IPS DF 6.9 (cell line): ENCODE results near the gene ZRANB1.

Experiments
- DNase-seq: peaks from one replicate; pipeline ENCODE4 v3.0.0-alpha.2; 2013; ENCODE audit warnings: low read depth, low spot score
- H3K27ac ChIP-seq: one replicate; pipeline ENCODE4 v1.5.1; 2013; ENCODE audit warnings: low read length, control low read depth
- H3K27me3 ChIP-seq: 2 replicates; pipeline ENCODE4 v1.6.1; 2013; ENCODE audit warnings: mild to moderate bottlenecking, low read length; ENCODE audit not compliant: control insufficient read depth, insufficient read depth
- H3K36me3 ChIP-seq: 2 replicates; pipeline ENCODE4 v1.6.1; 2013; ENCODE audit warnings: low read length; ENCODE audit not compliant: control insufficient read depth, insufficient read depth
- H3K4me1 ChIP-seq: 2 replicates; pipeline ENCODE4 v1.6.1; 2013; ENCODE audit warnings: low read length; ENCODE audit not compliant: control insufficient read depth, insufficient read depth
- H3K4me3 ChIP-seq: 2 replicates; pipeline ENCODE4 v1.5.1; 2013; ENCODE audit warnings: mild to moderate bottlenecking, low read length
- H3K9me3 ChIP-seq: 2 replicates; pipeline ENCODE4 v1.6.1; 2013; ENCODE audit warnings: low read length, inconsistent platforms; ENCODE audit not compliant: control insufficient read depth, insufficient read depth
- WGBS: extraction: QIAGEN DNeasy Blood & Tissue Kit; methylation state at CpG from one replicate; pipeline ENCODE4 v1.1.7; 2013; ENCODE audit warnings: mixed read lengths, missing lambda C conversion rate; ENCODE audit not compliant: insufficient read length, insufficient coverage; 5-methylcytosine and 5-hydroxymethylcytosine counted together

Gene ZRANB1

DNA sequence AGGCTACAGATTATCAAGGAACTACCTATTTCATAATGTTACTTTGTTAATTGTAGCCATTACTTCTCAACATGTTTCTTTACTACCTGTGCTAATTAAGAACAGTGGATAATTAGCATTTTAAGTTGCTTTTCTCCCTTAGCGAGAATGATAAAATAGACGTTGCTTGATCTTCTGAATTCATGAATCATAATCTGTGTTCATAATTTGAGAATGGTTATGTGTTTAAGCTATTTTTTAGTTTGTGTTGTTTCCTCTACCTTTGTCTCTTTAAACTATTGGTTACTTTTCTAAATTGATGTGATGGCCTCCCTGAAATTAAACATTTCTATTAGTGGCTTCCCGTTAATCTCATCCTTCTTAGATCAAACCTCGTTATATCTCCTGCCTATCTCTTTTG, at the start of gene ZRANB1:
ZRANB1 (plus strand) TSS at position 301 of the 400 bp plus-strand sequence. CDS start 371 bp downstream, outside the sequence.
- Histone ChIP-seq H3K27me3 (no peaks in the 10 kb centered on the region), H3K4me1 (peaks cover 1% of the 10 kb centered on the region; the same call in 1 of the 2 replicates), H3K4me3 (no peak within 1 kb of the TSS), H3K36me3 (no peaks in the 10 kb centered on the region), H3K27ac (no peak within 1 kb of the TSS), H3K9me3 (no peaks in the 10 kb centered on the region)
- WGBS: no CpG with 5 or more reads among the region's 4 CpGs
- DNase-seq: no peak

DNA sequence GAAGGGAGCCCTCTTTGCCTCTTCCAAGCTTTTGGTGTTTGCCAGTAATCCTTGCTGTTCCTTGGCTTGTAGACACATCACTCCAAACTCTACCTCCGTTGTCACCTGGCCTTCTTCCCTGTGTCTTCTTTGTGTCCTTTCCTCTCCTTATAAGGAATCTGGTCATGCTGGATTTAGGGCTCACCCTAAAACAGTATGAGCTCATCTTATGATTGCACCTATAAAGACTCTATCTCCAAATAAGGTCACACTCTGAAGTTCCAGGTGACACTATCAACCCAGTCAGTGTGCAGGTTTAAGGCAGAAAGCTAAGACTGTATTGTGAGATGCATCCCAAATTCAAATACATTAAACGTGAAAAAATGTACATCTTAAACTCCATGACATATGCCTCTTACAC, 49.0 kb upstream of the ZRANB1 start:
- Histone ChIP-seq H3K9me3 (no peaks in the 10 kb centered on the region), H3K4me1 (no peaks in the 10 kb centered on the region), H3K4me3 (no peak overlapping the region), H3K27ac (no peak overlapping the region), H3K36me3 (no peaks in the 10 kb centered on the region), H3K27me3 (no peaks in the 10 kb centered on the region)
- WGBS: 100% methylated on average over 1 of the region's 2 CpGs
- no peak for DNase-seq

DNA sequence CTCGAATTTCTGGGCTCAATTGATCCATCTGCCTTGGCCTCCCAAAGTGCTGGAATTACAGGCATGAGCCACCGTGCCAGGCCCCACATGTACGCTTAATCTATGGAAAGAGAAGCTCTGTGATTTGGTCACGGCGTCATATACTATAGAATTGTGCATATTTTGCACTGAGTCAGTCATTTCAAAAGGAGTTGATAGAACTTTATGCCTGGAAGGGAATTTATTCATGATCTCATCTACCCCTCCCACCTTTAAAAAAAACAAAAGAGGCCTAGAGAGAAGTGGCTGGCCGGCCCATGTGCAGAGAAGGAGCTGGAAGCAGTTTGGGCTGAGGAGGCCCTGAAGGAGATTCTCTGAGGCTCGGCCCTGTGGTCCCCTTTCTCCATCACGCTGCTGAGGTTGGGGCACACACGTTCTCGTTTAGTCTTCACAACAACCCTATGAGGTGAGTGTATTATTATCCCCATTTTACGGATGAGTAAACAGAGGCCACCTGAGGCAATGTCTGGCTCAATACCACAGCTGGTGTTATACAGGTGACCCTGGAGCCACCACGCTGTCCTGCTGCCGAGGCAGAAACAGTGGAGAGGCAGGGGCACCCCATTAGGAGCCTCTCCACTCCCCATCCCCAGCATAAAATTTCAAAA, 47.2 kb upstream of the ZRANB1 start:
- no peaks in the 10 kb centered on the region for H3K4me1 ChIP-seq
- H3K4me3 ChIP-seq: no peak overlapping the region
- no CpG with 5 or more reads among the region's 13 CpGs for WGBS
- no peaks in the 10 kb centered on the region for H3K9me3 ChIP-seq
- no peaks in the 10 kb centered on the region for H3K27me3 ChIP-seq
- H3K27ac ChIP-seq: no peak overlapping the region
- no peak for DNase-seq
- no peaks in the 10 kb centered on the region for H3K36me3 ChIP-seq

DNA sequence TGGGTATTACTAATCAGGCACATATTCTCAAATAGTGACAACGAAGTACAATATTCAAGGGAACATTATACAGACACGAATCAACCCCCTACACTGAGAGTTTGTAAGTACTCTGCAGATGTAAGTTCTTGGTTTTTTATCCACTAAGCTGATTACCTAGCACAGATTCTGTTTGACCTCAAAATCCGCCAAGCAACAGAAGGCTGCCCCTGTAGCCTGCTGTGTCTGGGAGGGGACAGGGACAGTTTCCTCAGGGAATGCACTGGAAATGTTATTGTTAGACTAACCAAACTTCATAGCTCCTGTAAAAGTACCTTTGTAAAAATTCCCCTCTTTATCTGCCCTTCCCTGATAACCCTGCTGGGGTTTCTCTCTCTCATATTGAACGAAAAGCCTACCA, 45.2 kb upstream of the ZRANB1 start:
- Histone ChIP-seq H3K4me3 (no peak overlapping the region), H3K27ac (no peak overlapping the region), H3K27me3 (no peaks in the 10 kb centered on the region), H3K4me1 (no peaks in the 10 kb centered on the region), H3K9me3 (no peaks in the 10 kb centered on the region), H3K36me3 (no peaks in the 10 kb centered on the region)
- no CpG with 5 or more reads among the region's 4 CpGs for WGBS
- DNase-seq: no peak

DNA sequence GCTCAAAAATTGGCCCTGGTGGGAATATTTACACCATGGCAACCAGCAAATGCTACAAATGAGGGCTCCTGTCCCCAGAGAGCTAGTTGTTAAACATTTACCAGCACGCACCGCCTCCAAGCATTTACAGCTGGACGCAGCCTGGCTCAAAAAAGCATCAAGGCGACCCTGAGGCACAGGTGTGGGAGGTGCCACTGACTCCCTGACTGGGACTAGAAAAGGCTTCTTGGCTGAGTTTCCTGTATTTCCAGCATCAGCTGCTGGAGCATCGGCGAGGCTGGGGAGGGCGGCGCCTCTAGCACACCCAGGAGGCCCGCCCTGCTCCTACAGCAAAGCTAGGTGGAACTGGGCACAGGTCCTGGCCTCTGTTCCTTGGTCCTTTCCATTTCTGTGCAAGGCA, 43.5 kb upstream of the ZRANB1 start:
- H3K27me3 ChIP-seq: no peaks in the 10 kb centered on the region
- DNase-seq: no peak
- no peak overlapping the region for H3K27ac ChIP-seq
- H3K4me3 ChIP-seq: no peak overlapping the region
- no CpG with 5 or more reads among the region's 9 CpGs for WGBS
- no peaks in the 10 kb centered on the region for H3K36me3 ChIP-seq
- H3K4me1 ChIP-seq: no peaks in the 10 kb centered on the region
- no peaks in the 10 kb centered on the region for H3K9me3 ChIP-seq

DNA sequence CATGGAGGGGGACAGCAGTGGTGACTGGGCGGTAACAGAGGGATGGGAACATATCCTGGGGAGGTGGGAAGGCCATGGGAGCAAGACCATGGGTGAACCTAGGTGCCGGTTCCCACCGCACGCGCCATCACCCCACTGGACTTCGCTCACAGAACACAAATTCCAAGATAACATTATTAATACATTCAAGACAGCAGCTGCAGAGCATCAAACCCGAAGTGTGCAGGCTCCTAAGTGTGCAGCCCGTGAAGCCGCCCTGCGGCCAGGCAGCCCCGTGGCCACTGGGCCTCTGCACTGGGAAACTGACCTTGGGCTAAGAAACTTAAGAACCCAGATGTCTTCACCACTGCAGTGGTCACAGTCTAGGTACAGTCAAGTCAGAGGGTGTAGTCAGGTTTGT, 42.8 kb upstream of the ZRANB1 start:
- Histone ChIP-seq H3K4me3 (no peak overlapping the region), H3K4me1 (no peaks in the 10 kb centered on the region), H3K9me3 (no peaks in the 10 kb centered on the region), H3K36me3 (no peaks in the 10 kb centered on the region), H3K27ac (no peak overlapping the region), H3K27me3 (no peaks in the 10 kb centered on the region)
- WGBS: no CpG with 5 or more reads among the region's 11 CpGs
- DNase-seq: no peak

DNA sequence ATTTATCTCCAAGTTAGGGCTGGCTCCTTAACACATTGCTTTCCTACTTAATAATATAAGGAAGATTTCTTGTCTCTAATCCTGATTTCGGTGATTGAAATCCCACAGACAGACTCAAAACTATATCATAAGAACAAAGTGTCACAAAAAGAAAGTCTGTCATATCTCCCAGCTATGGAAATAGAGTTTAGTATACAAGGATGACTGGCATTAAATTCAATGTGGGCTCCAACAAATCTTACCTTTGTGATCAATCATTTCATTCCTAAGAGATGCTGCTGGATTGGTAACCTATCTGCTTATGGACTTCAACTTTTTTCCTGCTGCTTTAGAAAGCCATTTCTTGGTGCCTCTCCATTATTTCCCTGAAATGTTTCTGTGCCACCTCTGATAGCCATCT, 39.5 kb upstream of the ZRANB1 start:
- DNase-seq: no peak
- Histone ChIP-seq H3K4me3 (no peak overlapping the region), H3K4me1 (no peaks in the 10 kb centered on the region), H3K27ac (no peak overlapping the region), H3K36me3 (no peaks in the 10 kb centered on the region), H3K9me3 (no peaks in the 10 kb centered on the region), H3K27me3 (no peaks in the 10 kb centered on the region)
- no CpG with 5 or more reads among the region's 1 CpG for WGBS

DNA sequence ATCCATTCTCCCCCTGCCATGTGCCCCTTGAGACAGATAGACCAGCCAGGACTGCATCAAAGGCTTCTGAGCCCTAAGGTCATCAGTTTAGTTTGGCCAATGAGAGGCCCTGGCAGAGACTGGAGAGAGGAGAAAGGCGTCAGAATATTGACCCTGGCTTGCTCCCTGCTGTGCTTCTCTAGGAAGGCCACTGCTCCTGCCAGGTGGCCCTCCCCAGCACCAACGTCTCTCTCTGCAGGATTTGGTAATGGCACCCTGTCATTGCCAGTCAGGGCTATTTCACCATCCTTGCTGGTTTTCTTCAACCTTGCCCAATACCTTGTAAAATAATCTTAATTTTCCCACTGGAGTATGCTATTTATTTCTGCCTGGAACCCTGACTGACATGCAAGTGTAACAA, 38.8 kb upstream of the ZRANB1 start:
- no peaks in the 10 kb centered on the region for H3K36me3 ChIP-seq
- WGBS: no CpG with 5 or more reads among the region's 2 CpGs
- no peak for DNase-seq
- no peaks in the 10 kb centered on the region for H3K9me3 ChIP-seq
- H3K27me3 ChIP-seq: no peaks in the 10 kb centered on the region
- H3K4me3 ChIP-seq: no peak overlapping the region
- no peak overlapping the region for H3K27ac ChIP-seq
- no peaks in the 10 kb centered on the region for H3K4me1 ChIP-seq

DNA sequence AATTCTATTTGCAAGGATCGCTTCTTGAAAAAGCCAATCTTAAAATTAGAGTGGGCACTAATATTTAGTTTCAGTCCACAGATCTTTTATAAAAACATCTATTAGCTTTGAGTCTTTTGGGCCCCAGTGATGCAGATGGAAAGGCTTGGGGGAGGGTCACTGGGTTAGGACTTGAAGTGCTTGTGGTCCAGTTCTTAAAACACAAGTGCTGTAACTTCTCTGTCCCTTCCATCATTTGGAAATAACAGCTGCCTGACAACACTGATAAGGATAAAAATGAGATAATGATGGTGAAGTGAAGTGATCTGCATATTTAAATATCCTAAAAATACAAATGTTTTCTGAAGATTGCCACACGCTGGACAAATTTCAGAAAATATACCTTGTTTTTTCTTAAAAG, 37.1 kb upstream of the ZRANB1 start:
- Histone ChIP-seq H3K27ac (no peak overlapping the region), H3K36me3 (no peaks in the 10 kb centered on the region), H3K27me3 (no peaks in the 10 kb centered on the region), H3K4me1 (no peaks in the 10 kb centered on the region), H3K4me3 (no peak overlapping the region), H3K9me3 (no peaks in the 10 kb centered on the region)
- DNase-seq: no peak
- no CpG with 5 or more reads among the region's 2 CpGs for WGBS

DNA sequence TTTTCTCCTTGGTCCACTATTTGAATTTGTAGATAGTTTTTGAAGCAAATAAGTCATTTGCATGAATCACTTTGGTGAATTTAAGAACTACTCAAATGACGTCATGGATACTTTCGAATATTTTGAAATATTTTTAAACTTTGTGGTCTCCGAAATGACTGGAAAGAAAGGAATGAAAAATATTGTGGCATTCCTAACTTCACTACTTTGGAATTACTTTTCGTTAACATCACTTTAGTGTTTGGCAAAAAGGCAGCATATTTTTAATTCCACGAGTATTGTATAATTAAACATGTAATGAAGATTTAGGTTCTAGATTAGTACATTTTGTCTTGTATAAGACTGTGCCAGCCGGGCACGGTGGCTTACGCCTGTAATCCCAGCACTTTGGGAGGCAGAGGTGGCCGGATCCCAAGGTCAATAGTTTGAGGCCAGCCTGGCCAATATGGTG, 35.3 kb upstream of the ZRANB1 start:
- Histone ChIP-seq H3K4me1 (no peaks in the 10 kb centered on the region), H3K9me3 (no peaks in the 10 kb centered on the region), H3K27ac (no peak overlapping the region), H3K36me3 (no peaks in the 10 kb centered on the region), H3K4me3 (no peak overlapping the region), H3K27me3 (no peaks in the 10 kb centered on the region)
- no peak for DNase-seq
- no CpG with 5 or more reads among the region's 9 CpGs for WGBS

DNA sequence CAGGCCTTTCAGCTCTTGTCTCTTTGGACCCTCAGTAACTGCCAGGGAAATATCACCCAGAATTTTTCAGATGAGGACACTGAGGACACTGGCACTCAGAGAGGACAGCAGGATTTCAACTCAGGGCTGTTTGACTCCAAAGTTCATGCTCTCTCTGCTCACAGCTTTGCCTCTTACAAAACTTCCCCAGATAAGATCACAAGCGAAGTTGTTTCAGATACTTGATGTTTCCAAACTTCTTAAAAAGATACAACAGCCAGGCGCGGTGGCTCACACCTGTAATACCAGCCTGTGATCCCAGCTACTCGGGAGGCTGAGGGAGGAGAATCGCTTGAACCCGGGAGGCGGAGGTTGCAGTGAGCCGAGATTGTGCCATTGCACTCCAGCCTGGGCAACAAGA, 32.4 kb upstream of the ZRANB1 start:
- no CpG with 5 or more reads among the region's 8 CpGs for WGBS
- Histone ChIP-seq H3K4me3 (no peak overlapping the region), H3K27me3 (no peaks in the 10 kb centered on the region), H3K9me3 (no peaks in the 10 kb centered on the region), H3K36me3 (no peaks in the 10 kb centered on the region), H3K27ac (no peak overlapping the region), H3K4me1 (no peaks in the 10 kb centered on the region)
- DNase-seq: no peak
